ENCODE data around the gene GIMAP4. TPM values are rescaled to one million over a fixed set of nuclear protein-coding genes. Genes with fewer than 3 reads are reported as not detected.
"Not testable (repeated sequence)": the region's sequence is repeated elsewhere in the genome, so short reads cannot be mapped to it uniquely, and the experiment has no call there.

GIMAP4 gene
- total and polyA plus RNA-seq, 2 donors (not counting 1 experiment from before 2014, with no cell fraction given), result not detected

GRCh38 chr7:150613880-150614279 lies 46.7 kb downstream of the GIMAP4 start:
- no peak overlapping the region for H3K27ac ChIP-seq (ENCODE audit: insufficient read depth, low read length)
- H3K4me2 ChIP-seq (ENCODE audit: extremely low read depth, insufficient read depth, low read length), result no peak overlapping the region
- no peak overlapping the region for H3K9ac ChIP-seq (ENCODE audit: insufficient read depth, low read length)
- H3K27me3 ChIP-seq (ENCODE audit: control insufficient read depth, insufficient read depth, low read length), result no peaks in the 10 kb centered on the region
- no peaks in the 10 kb centered on the region for H3K4me1 ChIP-seq (ENCODE audit: control insufficient read depth, extremely low read depth, insufficient read depth, low read length)
- no peaks in the 10 kb centered on the region for H3K36me3 ChIP-seq (ENCODE audit: control insufficient read depth, insufficient read depth, low read length)
- H3K9me3 ChIP-seq (ENCODE audit: control insufficient read depth, insufficient read depth, low read depth, low read length), result no peaks in the 10 kb centered on the region
- no peaks in the 10 kb centered on the region for H3K79me2 ChIP-seq (ENCODE audit: control insufficient read depth, insufficient read depth, low read length)
- no peaks in the 10 kb centered on the region for H4K20me1 ChIP-seq (ENCODE audit: control insufficient read depth, extremely low read depth, insufficient read depth, low read length)
- DNase-seq (ENCODE audit: low read depth in 2 of 2), result no peak
- H3K4me3 ChIP-seq (replicated peaks in 1 of 4; ENCODE audit: control extremely low read depth in 1 of 4, insufficient read depth in 1 of 4, low read depth in 3 of 4, low read length in 4 of 4), result no peak overlapping the region
- TF ChIP-seq CTCF (conservative IDR thresholded peaks at IDR 0.05 in 1 of 2, IDR thresholded peaks at IDR 0.05 in 1 of 2; ENCODE audit: low read depth in 1 of 2, low read length in 2 of 2) (no peak), EZH2 (IDR thresholded peaks at IDR 0.05; ENCODE audit: low read length, missing control alignments) (no peak)
- H2AFZ ChIP-seq (ENCODE audit: low read length), result no peak overlapping the region

- not testable (repeated sequence) for H3K9me3 ChIP-seq (ENCODE audit: control insufficient read depth, insufficient read depth, low read depth, low read length); H3K36me3 ChIP-seq (ENCODE audit: control insufficient read depth, insufficient read depth, low read length); H3K79me2 ChIP-seq (ENCODE audit: control insufficient read depth, insufficient read depth, low read length); H3K27ac ChIP-seq (ENCODE audit: insufficient read depth, low read length); H2AFZ ChIP-seq (ENCODE audit: low read length); H3K9ac ChIP-seq (ENCODE audit: insufficient read depth, low read length); H3K4me1 ChIP-seq (ENCODE audit: control insufficient read depth, extremely low read depth, insufficient read depth, low read length); H3K4me3 ChIP-seq (replicated peaks in 1 of 4; ENCODE audit: control extremely low read depth in 1 of 4, insufficient read depth in 1 of 4, low read depth in 3 of 4, low read length in 4 of 4); H4K20me1 ChIP-seq (ENCODE audit: control insufficient read depth, extremely low read depth, insufficient read depth, low read length); DNase-seq (ENCODE audit: low read depth in 2 of 2); H3K4me2 ChIP-seq (ENCODE audit: extremely low read depth, insufficient read depth, low read length); H3K27me3 ChIP-seq (ENCODE audit: control insufficient read depth, insufficient read depth, low read length)
Observed at GRCh38 chr7:150614426-150614825, 47.2 kb downstream of the GIMAP4 start.

GRCh38 chr7:150615221-150615755 lies 48.1 kb downstream of the GIMAP4 start:
- H4K20me1 ChIP-seq (ENCODE audit: control insufficient read depth, extremely low read depth, insufficient read depth, low read length); H3K4me3 ChIP-seq (replicated peaks in 1 of 4; ENCODE audit: control extremely low read depth in 1 of 4, insufficient read depth in 1 of 4, low read depth in 3 of 4, low read length in 4 of 4); H3K79me2 ChIP-seq (ENCODE audit: control insufficient read depth, insufficient read depth, low read length); H3K36me3 ChIP-seq (ENCODE audit: control insufficient read depth, insufficient read depth, low read length); H3K9ac ChIP-seq (ENCODE audit: insufficient read depth, low read length); H3K27me3 ChIP-seq (ENCODE audit: control insufficient read depth, insufficient read depth, low read length); H3K9me3 ChIP-seq (ENCODE audit: control insufficient read depth, insufficient read depth, low read depth, low read length); H3K4me2 ChIP-seq (ENCODE audit: extremely low read depth, insufficient read depth, low read length); H2AFZ ChIP-seq (ENCODE audit: low read length); DNase-seq (ENCODE audit: low read depth in 2 of 2); H3K27ac ChIP-seq (ENCODE audit: insufficient read depth, low read length); H3K4me1 ChIP-seq (ENCODE audit: control insufficient read depth, extremely low read depth, insufficient read depth, low read length): not testable (repeated sequence)

- Histone ChIP-seq H3K9me3 (ENCODE audit: control insufficient read depth, insufficient read depth, low read depth, low read length) (no peaks in the 10 kb centered on the region), H3K4me1 (ENCODE audit: control insufficient read depth, extremely low read depth, insufficient read depth, low read length) (no peaks in the 10 kb centered on the region), H3K36me3 (ENCODE audit: control insufficient read depth, insufficient read depth, low read length) (no peaks in the 10 kb centered on the region), H3K27ac (ENCODE audit: insufficient read depth, low read length) (no peak overlapping the region), H3K4me3 (replicated peaks in 1 of 4; ENCODE audit: control extremely low read depth in 1 of 4, insufficient read depth in 1 of 4, low read depth in 3 of 4, low read length in 4 of 4) (no peak overlapping the region), H3K4me2 (ENCODE audit: extremely low read depth, insufficient read depth, low read length) (no peak overlapping the region), H3K79me2 (ENCODE audit: control insufficient read depth, insufficient read depth, low read length) (no peaks in the 10 kb centered on the region), H4K20me1 (ENCODE audit: control insufficient read depth, extremely low read depth, insufficient read depth, low read length) (no peaks in the 10 kb centered on the region), H3K27me3 (ENCODE audit: control insufficient read depth, insufficient read depth, low read length) (no peaks in the 10 kb centered on the region), H2AFZ (ENCODE audit: low read length) (no peak overlapping the region), H3K9ac (ENCODE audit: insufficient read depth, low read length) (no peak overlapping the region)
- TF ChIP-seq CTCF (conservative IDR thresholded peaks at IDR 0.05 in 1 of 2, IDR thresholded peaks at IDR 0.05 in 1 of 2; ENCODE audit: low read depth in 1 of 2, low read length in 2 of 2) (no peak), EZH2 (IDR thresholded peaks at IDR 0.05; ENCODE audit: low read length, missing control alignments) (no peak)
- DNase-seq (ENCODE audit: low read depth in 2 of 2), result no peak
Observed at GRCh38 chr7:150620061-150620460, 52.9 kb downstream of the GIMAP4 start.

All from fibroblast of lung (primary cell).